AG04449 (cell line): Measurements from ENCODE around the gene SYTL1.
A peak's percentile ranks its signal among the peaks of the same experiment; 100 is the strongest.

Experiments used
- CTCF ChIA-PET: fragments of 350-600 bp; formaldehyde crosslinking; extraction: SDS; loops from one replicate; lab custom pipeline; 2021; ENCODE audit warnings: antibody characterized with exemption; lab: Yijun Ruan, JAX
- POLR2A ChIA-PET: fragments of 400-600, 350-600 bp; formaldehyde crosslinking; extraction: SDS; loops from one replicate; lab custom pipeline; 2020; ENCODE audit warnings: antibody characterized with exemption, inconsistent platforms; lab: Yijun Ruan, JAX
- DNase-seq: peaks from one replicate; pipeline ENCODE4 v3.0.0-alpha.2; 2010; ENCODE audit warnings: low read depth, low spot score
- H3K4me3 ChIP-seq: 2 replicates; pipeline ENCODE4 v1.5.1; 2011; ENCODE audit warnings: low read depth, mild to moderate bottlenecking, control low read depth, low read length
- CTCF ChIP-seq: IDR thresholded peaks from one replicate; pipeline ENCODE4 v1.5.1; 2011; ENCODE audit warnings: mild to moderate bottlenecking, moderate library complexity, low read length, control low read depth, inconsistent platforms; ENCODE audit not compliant: insufficient read depth; ENCODE audit errors: missing control alignments

The SYTL1 gene

GRCh38 chr1:27346991-27347624 lies 5.3 kb downstream of the SYTL1 start:
- CTCF ChIA-PET: interaction anchor here (0.8 to 8.2 kb wide), 7 partner anchors 10 to 43 kb away, joined by 3 to 100 read pairs (median 4); partner anchors contain the start of gene MAP3K6
- POLR2A ChIA-PET: no interaction called here
- no peak overlapping the region for H3K4me3 ChIP-seq
- no peak for DNase-seq
- TF ChIP-seq CTCF: no peak

- H3K4me3 ChIP-seq: peak overlapping the region; percentile 49
- TF ChIP-seq CTCF: no peak
- POLR2A ChIA-PET: interaction anchor here (0.7 to 2.0 kb wide), 3 partner anchors 13 to 17 kb away, joined by 3 to 9 read pairs (median 6); partner anchors contain the start of gene MAP3K6
- no peak for DNase-seq
- CTCF ChIA-PET: interaction anchor here (0.9 to 12.1 kb wide), 11 partner anchors 8 to 260 kb away, joined by 3 to 187 read pairs (median 7); partner anchors contain the start of gene MAP3K6
Observed at GRCh38 chr1:27348861-27349783, 7.3 kb downstream of the SYTL1 start.

GRCh38 chr1:27349784-27350662 lies 8.2 kb downstream of the SYTL1 start:
- peak overlapping the region; percentile 49 for H3K4me3 ChIP-seq
- CTCF ChIA-PET: interaction anchor here (0.9 to 12.1 kb wide), 12 partner anchors 7 to 259 kb away, joined by 3 to 187 read pairs (median 6); partner anchors contain the start of gene MAP3K6
- POLR2A ChIA-PET: interaction anchor here (0.6 to 2.0 kb wide), 4 partner anchors 12 to 17 kb away, joined by 3 to 9 read pairs (median 4); partner anchors contain the start of gene MAP3K6
- no peak for TF ChIP-seq CTCF
- DNase-seq: no peak

- ChIA-PET CTCF (interaction anchor here (1.2 to 12.1 kb wide), 6 partner anchors 12 to 52 kb away, joined by 3 to 187 read pairs (median 15); partner anchors contain the start of gene MAP3K6), POLR2A (interaction anchor here (0.6 kb wide), 1 partner anchor 11 kb away, joined by 3 read pairs; no protein-coding TSS in a partner anchor)
- no peak overlapping the region for H3K4me3 ChIP-seq
- peak; percentile 7 for TF ChIP-seq CTCF
- no peak for DNase-seq
Observed at GRCh38 chr1:27350663-27351540, 9.1 kb downstream of the SYTL1 start.

GRCh38 chr1:27351541-27352107 lies 9.8 kb downstream of the SYTL1 start:
- no peak for DNase-seq
- H3K4me3 ChIP-seq: no peak overlapping the region
- ChIA-PET POLR2A (no interaction called here), CTCF (interaction anchor here (1.9 to 12.1 kb wide), 4 partner anchors 14 to 53 kb away, joined by 5 to 187 read pairs (median 22); partner anchors contain the start of gene MAP3K6)
- TF ChIP-seq CTCF: no peak
